ENCODE results near the gene TUFT1.
"Not testable (repeated sequence)": the region's sequence is repeated elsewhere in the genome, so short reads cannot be mapped to it uniquely, and the experiment has no call there.

TUFT1 gene

DNA sequence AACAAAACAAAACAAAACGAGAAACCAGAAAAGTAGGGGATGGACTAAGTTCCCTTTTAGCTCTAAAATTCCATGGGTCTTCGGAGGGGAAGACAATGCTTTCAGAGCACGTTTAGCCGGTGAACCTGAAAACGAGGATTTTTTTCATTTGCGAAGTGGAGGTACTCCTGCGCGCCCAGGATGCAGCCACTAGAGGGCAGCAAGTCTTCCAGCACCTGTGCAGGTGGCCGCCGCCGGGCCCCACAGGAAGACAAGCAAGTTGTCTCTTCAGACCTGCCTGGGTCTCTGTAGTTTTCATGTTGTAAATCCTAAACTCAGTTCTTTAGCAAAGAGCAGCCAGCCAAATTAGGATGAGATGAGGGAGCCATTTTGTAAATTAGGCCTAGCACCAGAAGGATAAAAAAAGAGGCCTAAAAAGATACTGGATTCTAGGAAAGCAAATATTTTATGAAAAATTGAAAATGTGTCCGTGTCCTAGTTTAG is 54.1 kb downstream of the TUFT1 start:
- TF ChIP-seq, protein P1, sequence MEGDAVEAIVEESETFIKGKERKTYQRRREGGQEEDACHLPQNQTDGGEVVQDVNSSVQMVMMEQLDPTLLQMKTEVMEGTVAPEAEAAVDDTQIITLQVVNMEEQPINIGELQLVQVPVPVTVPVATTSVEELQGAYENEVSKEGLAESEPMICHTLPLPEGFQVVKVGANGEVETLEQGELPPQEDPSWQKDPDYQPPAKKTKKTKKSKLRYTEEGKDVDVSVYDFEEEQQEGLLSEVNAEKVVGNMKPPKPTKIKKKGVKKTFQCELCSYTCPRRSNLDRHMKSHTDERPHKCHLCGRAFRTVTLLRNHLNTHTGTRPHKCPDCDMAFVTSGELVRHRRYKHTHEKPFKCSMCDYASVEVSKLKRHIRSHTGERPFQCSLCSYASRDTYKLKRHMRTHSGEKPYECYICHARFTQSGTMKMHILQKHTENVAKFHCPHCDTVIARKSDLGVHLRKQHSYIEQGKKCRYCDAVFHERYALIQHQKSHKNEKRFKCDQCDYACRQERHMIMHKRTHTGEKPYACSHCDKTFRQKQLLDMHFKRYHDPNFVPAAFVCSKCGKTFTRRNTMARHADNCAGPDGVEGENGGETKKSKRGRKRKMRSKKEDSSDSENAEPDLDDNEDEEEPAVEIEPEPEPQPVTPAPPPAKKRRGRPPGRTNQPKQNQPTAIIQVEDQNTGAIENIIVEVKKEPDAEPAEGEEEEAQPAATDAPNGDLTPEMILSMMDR (IDR thresholded peaks at IDR 0.05; ENCODE audit: low read depth, low read length, missing control alignments) = peak; percentile 93
- H3K4me3 ChIP-seq (replicated peaks; ENCODE audit: low read depth, low read length) = no peak overlapping the region
- DNase-seq (ENCODE audit: extremely low read depth, low read depth) = no peak

DNA sequence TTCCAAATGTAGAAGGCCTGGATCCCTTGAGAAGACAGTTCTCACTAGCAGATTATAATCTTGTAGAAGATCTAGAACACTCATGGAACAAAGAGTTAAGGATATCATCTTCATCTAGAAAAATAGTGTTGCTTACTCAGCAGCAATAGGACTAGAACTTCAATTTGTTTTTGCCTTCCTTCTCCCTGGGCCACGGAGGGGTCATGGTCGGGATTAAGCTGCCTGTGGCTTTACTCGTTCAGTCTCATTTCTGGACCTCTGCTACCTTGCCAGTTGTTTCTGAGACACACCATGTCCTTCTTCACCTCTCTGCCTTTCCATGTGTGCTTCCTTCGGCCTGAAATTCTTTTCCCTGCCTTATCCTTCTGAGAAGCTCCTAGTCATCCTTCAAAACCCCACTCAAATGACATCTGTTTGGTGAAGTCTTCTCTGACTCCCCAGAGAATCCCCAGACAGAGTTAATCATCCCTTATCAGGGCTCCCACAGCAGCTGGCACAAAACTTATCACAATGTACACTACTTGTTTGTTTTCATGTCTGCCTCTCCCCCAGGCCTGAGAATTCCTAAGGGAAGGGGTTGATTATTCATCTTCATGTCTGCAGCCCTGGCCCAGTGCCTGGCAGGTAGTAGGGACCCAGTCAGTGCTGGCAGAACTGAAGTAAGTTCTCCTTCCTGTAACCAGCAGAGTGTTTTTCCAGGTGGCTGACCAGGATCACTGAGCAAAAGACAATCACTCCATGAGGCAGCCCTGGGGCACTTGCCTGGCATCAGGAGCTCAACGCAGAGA is 56.3 kb downstream of the TUFT1 start:
- DNase-seq (ENCODE audit: extremely low read depth, low read depth) = no peak
- TF ChIP-seq, protein P1 (IDR thresholded peaks at IDR 0.05; ENCODE audit: low read depth, low read length, missing control alignments) = no peak
- no peak overlapping the region for H3K4me3 ChIP-seq (replicated peaks; ENCODE audit: low read depth, low read length)

DNA sequence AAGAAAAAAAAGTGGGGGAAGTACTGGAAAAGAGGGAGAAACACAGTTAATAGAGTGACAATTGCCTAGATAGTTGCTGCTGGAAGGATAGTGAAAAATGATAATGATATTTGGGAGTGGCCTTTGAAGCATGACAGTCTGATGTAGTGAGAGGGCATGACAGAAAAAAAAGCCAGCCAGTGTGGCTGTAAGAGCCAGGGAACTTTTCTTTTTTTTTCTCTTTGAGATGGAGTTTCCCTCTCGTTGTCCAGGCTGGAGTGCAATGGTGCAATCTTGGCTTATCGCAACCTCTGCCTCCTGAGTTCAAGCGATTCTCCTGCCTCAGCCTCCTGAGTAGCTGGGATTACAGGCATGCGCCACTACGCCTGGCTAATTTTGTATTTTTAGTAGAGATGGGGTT is 62.4 kb downstream of the TUFT1 start:
- H3K4me3 ChIP-seq (replicated peaks; ENCODE audit: low read depth, low read length); DNase-seq (ENCODE audit: extremely low read depth, low read depth): not testable (repeated sequence)

DNA sequence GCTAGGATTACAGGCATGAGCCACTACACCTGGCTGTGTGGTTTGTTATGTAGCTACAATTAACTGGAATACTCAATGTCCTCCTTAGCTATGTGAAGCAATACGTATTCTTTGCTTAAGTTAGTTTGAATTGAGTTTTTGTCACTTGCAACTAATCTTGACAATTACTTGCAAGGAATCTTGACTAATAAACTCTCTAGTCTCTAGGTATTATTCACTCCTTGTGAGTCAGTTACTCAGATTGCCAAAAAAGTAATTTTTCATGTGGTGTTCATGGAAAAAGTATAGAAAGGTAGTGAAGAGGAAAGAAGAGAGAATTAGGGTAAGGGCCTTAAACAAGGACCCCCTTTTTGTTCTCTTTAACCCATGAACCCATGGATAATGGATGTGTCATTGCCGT is 64.2 kb downstream of the TUFT1 start:
- TF ChIP-seq, protein P1 (IDR thresholded peaks at IDR 0.05; ENCODE audit: low read depth, low read length, missing control alignments) = no peak
- no peak for DNase-seq (ENCODE audit: extremely low read depth, low read depth)
- H3K4me3 ChIP-seq (replicated peaks; ENCODE audit: low read depth, low read length) = no peak overlapping the region

DNA sequence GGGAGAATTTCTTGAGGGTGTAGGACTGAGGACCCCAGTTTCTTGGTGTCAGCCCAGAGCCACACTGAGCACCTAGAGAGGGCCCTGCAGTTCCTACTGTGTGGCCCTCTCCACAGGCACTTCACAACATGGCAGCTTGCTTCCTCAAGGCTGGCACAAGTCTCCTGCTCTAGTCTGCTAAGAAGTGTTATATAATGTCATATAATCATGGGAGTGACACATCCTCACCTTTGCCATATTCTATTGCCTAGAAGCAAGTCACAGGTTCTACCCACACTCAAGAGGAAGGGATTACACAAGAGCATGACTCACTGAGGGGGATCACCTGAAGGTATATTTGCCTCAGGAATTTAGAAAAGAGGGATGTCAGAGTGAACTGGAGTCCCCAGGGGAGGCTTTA is 66.3 kb downstream of the TUFT1 start:
- no peak overlapping the region for H3K4me3 ChIP-seq (replicated peaks; ENCODE audit: low read depth, low read length)
- DNase-seq (ENCODE audit: extremely low read depth, low read depth) = no peak
- TF ChIP-seq, protein P1 (IDR thresholded peaks at IDR 0.05; ENCODE audit: low read depth, low read length, missing control alignments) = no peak

DNA sequence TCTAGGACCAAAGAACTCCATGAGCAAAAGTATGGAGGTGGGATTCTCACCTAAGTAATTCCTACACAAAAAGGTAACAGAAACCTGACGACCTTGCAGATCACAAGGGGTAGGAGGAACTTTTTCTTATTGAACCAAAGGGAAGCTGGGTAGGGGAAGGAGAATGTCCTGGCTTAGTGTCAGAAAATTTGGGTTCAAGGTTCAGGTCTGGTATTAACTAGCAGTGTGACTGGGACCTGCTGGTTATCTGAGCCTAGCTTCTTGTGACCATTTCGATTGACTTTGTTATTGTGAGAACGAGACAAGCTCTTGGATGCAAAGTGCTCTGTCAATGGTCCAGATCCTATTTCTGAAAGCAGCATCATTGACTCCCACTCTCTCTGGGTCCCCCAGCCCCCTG is 66.7 kb downstream of the TUFT1 start:
- no peak for DNase-seq (ENCODE audit: extremely low read depth, low read depth)
- TF ChIP-seq, protein P1 (IDR thresholded peaks at IDR 0.05; ENCODE audit: low read depth, low read length, missing control alignments) = no peak

DNA sequence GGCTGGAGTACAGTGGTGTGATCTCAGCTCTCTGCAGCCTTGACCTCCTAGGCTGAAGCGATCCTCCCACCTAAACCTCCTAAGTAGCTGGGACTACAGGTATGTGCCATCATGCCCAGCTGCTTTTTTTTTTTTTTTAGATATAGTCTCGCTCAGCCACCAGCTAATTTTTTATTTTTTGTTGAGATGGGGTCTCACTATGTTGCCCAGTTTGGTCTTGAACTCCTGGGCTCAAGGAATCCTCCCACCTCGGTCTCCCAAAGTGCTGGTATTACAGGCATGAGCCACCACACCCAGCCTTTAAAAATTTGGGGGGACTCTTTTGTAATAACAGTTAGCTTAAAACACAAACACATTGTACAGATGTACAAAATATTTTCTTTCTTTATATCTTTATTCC is 70.0 kb downstream of the TUFT1 start:
- H3K4me3 ChIP-seq (replicated peaks; ENCODE audit: low read depth, low read length) = no peak overlapping the region
- DNase-seq (ENCODE audit: extremely low read depth, low read depth) = no peak
- TF ChIP-seq, protein P1 (IDR thresholded peaks at IDR 0.05; ENCODE audit: low read depth, low read length, missing control alignments) = no peak

More for the DNA sequence above, 66.7 kb downstream of the TUFT1 start:
- no peak overlapping the region for H3K4me3 ChIP-seq (replicated peaks; ENCODE audit: low read depth, low read length)
